ENCODE results near the gene EID2B. TPM values are rescaled to one million over a fixed set of nuclear protein-coding genes. Genes with fewer than 3 reads are reported as not detected.

Gene EID2B
- total and polyA plus RNA-seq, 2 experiments from 2014 or later = 2.2 to 3.7 TPM

DNA sequence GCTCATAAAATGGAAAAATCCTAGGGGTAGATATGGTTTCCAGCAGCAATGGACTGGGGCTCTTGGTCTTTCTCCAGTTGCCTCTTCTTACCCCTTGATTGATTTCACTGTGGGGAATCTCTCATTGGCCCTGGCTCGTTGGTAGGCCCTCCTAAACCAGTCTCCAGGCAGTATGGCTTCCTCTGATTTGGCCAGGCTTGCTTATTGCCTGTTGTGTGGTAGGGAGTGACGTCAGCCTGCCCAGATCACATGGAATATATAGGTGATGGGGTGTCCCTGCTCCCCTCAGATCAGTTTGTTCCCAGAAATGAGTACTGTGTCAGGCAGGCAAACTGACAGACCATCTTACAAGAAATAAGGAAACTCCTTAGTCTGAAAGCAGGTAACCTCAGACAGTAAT is 23.4 kb downstream of the EID2B start:
- H3K9me3 ChIP-seq (ENCODE audit: low read depth) = no peaks in the 10 kb centered on the region
- H3K4me2 ChIP-seq = no peak overlapping the region
- WGBS (ENCODE audit: low lambda C conversion rate, missing lambda C conversion rate) = 64% methylated on average over 2 of the region's 2 CpGs
- no peaks in the 10 kb centered on the region for H3K79me2 ChIP-seq
- no peak overlapping the region for H3K27ac ChIP-seq
- peaks cover 48% of the 10 kb centered on the region for H3K27me3 ChIP-seq
- H2AFZ ChIP-seq = no peak overlapping the region
- no peak for DNase-seq (ENCODE audit: low spot score)
- H3K4me1 ChIP-seq (ENCODE audit: insufficient read depth) = peaks cover 6% of the 10 kb centered on the region
- H3K9me2 ChIP-seq (replicated peaks; ENCODE audit: insufficient read depth) = no peaks in the 10 kb centered on the region
- TF ChIP-seq, protein P1, sequence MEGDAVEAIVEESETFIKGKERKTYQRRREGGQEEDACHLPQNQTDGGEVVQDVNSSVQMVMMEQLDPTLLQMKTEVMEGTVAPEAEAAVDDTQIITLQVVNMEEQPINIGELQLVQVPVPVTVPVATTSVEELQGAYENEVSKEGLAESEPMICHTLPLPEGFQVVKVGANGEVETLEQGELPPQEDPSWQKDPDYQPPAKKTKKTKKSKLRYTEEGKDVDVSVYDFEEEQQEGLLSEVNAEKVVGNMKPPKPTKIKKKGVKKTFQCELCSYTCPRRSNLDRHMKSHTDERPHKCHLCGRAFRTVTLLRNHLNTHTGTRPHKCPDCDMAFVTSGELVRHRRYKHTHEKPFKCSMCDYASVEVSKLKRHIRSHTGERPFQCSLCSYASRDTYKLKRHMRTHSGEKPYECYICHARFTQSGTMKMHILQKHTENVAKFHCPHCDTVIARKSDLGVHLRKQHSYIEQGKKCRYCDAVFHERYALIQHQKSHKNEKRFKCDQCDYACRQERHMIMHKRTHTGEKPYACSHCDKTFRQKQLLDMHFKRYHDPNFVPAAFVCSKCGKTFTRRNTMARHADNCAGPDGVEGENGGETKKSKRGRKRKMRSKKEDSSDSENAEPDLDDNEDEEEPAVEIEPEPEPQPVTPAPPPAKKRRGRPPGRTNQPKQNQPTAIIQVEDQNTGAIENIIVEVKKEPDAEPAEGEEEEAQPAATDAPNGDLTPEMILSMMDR (IDR thresholded peaks at IDR 0.05; ENCODE audit: poor library complexity) = no peak
- TF ChIP-seq EZH2 (IDR thresholded peaks at IDR 0.05; ENCODE audit: borderline replicate concordance) (no peak), EZH2phosphoT487 (IDR thresholded peaks at IDR 0.05; ENCODE audit: low read depth, severe bottlenecking, unreplicated experiment) (no peak)
- no peak overlapping the region for H3K4me3 ChIP-seq
- H4K20me1 ChIP-seq (ENCODE audit: insufficient read depth, poor library complexity, severe bottlenecking) = no peaks in the 10 kb centered on the region
- no peaks in the 10 kb centered on the region for H3K36me3 ChIP-seq (replicated peaks; ENCODE audit: insufficient read depth, low read depth)

DNA sequence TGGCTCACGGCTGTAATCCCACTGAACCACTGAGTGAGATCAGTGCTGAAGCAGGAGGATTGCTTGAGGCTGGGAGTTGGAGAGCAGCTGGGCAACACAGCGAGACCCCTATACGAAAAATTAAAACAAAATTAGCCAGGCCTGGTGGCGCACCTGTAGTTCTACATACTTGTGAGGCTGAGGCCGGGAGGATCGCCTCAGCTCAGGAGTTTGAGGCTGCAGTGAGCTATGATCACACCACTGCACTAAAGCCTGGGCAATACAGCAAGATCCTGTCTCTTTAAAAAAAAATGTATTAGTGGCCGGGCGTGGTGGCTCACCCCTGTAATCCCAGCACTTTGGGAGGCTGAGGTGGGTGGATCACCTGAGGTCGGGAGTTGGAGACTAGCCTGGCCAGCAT is 24.0 kb downstream of the EID2B start:
- no peak for DNase-seq (ENCODE audit: low spot score)
- Histone ChIP-seq H3K79me2 (no peaks in the 10 kb centered on the region), H4K20me1 (ENCODE audit: insufficient read depth, poor library complexity, severe bottlenecking) (no peaks in the 10 kb centered on the region), H3K4me1 (ENCODE audit: insufficient read depth) (peaks cover 6% of the 10 kb centered on the region), H3K27ac (no peak overlapping the region), H3K4me2 (no peak overlapping the region), H3K9me3 (ENCODE audit: low read depth) (no peaks in the 10 kb centered on the region), H3K9me2 (replicated peaks; ENCODE audit: insufficient read depth) (no peaks in the 10 kb centered on the region), H3K36me3 (replicated peaks; ENCODE audit: insufficient read depth, low read depth) (no peaks in the 10 kb centered on the region), H2AFZ (no peak overlapping the region), H3K27me3 (peaks cover 48% of the 10 kb centered on the region), H3K4me3 (no peak overlapping the region)
- no peak for TF ChIP-seq EZH2phosphoT487 (IDR thresholded peaks at IDR 0.05; ENCODE audit: low read depth, severe bottlenecking, unreplicated experiment)
- TF ChIP-seq, protein P1 (IDR thresholded peaks at IDR 0.05; ENCODE audit: poor library complexity) = no peak
- no peak for TF ChIP-seq EZH2 (IDR thresholded peaks at IDR 0.05; ENCODE audit: borderline replicate concordance)
- WGBS (ENCODE audit: low lambda C conversion rate, missing lambda C conversion rate) = 84% methylated on average over 9 of the region's 9 CpGs

DNA sequence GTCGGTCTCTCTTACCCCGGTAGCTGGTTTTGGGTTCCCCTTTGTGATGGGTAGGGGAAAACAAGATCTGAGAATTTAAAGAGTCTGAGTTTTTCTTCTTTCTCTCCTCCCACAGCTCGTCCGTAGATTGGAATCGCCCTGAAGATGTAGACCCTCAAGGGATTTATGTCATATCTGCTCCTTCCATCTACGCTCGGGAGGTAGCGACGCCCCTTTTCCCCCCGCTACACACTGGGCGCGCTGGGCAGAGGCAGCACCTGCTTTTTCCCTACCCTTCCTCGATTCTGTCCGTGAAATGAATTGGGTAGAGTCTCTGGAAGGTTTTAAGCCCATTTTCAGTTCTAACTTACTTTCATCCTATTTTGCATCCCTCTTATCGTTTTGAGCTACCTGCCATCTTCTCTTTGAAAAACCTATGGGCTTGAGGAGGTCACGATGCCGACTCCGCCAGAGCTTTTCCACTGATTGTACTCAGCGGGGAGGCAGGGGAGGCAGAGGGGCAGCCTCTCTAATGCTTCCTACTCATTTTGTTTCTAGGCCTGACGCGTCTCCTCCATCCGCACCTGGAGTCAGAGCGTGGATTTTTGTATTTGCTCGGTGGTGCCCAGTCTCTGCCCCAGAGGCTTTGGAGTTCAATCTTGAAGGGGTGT is 24.8 kb downstream of the EID2B start:
- Histone ChIP-seq H3K4me1 (ENCODE audit: insufficient read depth) (peaks cover 6% of the 10 kb centered on the region), H3K4me2 (peak overlapping the region; percentile 96), H4K20me1 (ENCODE audit: insufficient read depth, poor library complexity, severe bottlenecking) (no peaks in the 10 kb centered on the region), H3K27me3 (peaks cover 47% of the 10 kb centered on the region), H3K27ac (no peak overlapping the region), H3K4me3 (peak overlapping the region; percentile 20), H3K79me2 (no peaks in the 10 kb centered on the region), H3K36me3 (replicated peaks; ENCODE audit: insufficient read depth, low read depth) (no peaks in the 10 kb centered on the region), H2AFZ (peak overlapping the region; percentile 93), H3K9me3 (ENCODE audit: low read depth) (no peaks in the 10 kb centered on the region), H3K9me2 (replicated peaks; ENCODE audit: insufficient read depth) (no peaks in the 10 kb centered on the region)
- 37% methylated on average over 24 of the region's 24 CpGs for WGBS (ENCODE audit: low lambda C conversion rate, missing lambda C conversion rate)
- TF ChIP-seq EZH2phosphoT487 (IDR thresholded peaks at IDR 0.05; ENCODE audit: low read depth, severe bottlenecking, unreplicated experiment) = no peak
- TF ChIP-seq, protein P1 (IDR thresholded peaks at IDR 0.05; ENCODE audit: poor library complexity) = no peak
- no peak for TF ChIP-seq EZH2 (IDR thresholded peaks at IDR 0.05; ENCODE audit: borderline replicate concordance)
- DNase-seq (ENCODE audit: low spot score) = no peak

Measured in hepatocyte (in vitro differentiated cells).